Esophagus muscularis mucosa (tissue), 4 donors: ENCODE measurements around the gene OR2S2.

ENCODE experiments used
- EP300 ChIP-seq: sonication (generic); formaldehyde crosslinking; IDR thresholded peaks from one replicate; pipeline ENCODE4 v1.6.1; 2017; ENCODE audit warnings: antibody characterized with exemption
- POLR2A ChIP-seq: fragments of 450-650 bp; IDR thresholded peaks from one replicate; pipeline ENCODE4 v1.6.1; 2017; ENCODE audit warnings: antibody characterized with exemption, moderate library complexity, mild to moderate bottlenecking, low read depth
- TF ChIP-seq, protein P1 (sequence below), 3 experiments: fragments of 200-600 bp in 2 of 3; fragments of 450-650 bp in 1 of 3; sonication (generic) in 2 of 3; IDR thresholded peaks; one replicate each; pipeline ENCODE4 v1.5.1; 2017 to 2019; ENCODE audit warnings: antibody characterized with exemption in 3 of 3, mild to moderate bottlenecking in 2 of 3, moderate library complexity in 1 of 3

DNA sequence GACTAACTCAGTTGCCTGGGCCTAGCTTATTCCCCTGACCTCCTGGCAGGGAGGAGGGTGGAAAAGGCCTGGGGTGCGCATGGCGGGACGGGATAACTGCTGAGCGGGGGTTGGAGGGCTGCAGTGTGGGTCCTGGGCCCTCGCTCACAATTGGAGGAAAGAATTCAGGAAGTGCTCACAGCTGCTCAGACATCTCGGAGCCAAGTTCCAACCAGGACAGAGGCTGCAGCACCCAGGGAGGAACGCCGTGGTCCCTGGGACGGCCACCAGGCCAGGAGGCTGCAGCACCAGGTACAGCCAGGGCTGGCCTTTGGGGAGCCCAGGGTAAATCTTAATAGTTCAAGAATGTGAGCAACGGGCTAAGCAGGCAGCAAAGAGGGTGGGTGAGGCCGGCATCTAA, 48.7 kb downstream of the OR2S2 start, which contains the start of gene SPAAR:
- TF ChIP-seq, protein P1, sequence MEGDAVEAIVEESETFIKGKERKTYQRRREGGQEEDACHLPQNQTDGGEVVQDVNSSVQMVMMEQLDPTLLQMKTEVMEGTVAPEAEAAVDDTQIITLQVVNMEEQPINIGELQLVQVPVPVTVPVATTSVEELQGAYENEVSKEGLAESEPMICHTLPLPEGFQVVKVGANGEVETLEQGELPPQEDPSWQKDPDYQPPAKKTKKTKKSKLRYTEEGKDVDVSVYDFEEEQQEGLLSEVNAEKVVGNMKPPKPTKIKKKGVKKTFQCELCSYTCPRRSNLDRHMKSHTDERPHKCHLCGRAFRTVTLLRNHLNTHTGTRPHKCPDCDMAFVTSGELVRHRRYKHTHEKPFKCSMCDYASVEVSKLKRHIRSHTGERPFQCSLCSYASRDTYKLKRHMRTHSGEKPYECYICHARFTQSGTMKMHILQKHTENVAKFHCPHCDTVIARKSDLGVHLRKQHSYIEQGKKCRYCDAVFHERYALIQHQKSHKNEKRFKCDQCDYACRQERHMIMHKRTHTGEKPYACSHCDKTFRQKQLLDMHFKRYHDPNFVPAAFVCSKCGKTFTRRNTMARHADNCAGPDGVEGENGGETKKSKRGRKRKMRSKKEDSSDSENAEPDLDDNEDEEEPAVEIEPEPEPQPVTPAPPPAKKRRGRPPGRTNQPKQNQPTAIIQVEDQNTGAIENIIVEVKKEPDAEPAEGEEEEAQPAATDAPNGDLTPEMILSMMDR (IDR thresholded peaks at IDR 0.05), result no peak
- TF ChIP-seq POLR2A (no peak), EP300 (no peak)
